CD4-positive, alpha-beta T cell treated with Interleukin-10 for 1 hour (primary cell): ENCODE measurements around the gene OR6K3.
"Not testable (repeated sequence)": the region's sequence is repeated elsewhere in the genome, so short reads cannot be mapped to it uniquely, and the experiment has no call there.

Experiments
- DNase-seq: peaks from one replicate; pipeline ENCODE4 v3.0.0-alpha.2; 2020

Gene OR6K3

DNA sequence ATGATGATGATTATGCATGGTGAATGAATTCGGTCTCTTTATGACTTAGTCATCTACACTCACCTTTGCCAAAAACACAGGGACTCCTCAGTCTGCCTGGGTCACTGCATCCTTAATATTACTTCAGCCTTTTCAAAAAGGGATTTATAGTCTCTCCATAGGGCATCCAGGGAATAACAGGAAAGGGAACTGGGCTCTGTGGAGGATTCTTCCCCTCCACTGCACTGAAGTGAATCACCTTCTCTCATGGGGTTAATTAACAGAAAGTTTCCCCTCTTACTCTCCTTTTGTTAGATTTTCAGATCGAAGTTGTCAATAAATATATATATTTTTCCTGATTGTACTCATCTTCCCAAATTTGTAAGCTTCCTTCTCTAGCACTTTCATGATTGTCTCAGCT, at the start of gene OR6K3:
OR6K3 (minus strand) TSS at position 101 of the 400 bp plus-strand sequence. CDS start 2,605 bp downstream, outside the sequence.
- no peak for DNase-seq

DNA sequence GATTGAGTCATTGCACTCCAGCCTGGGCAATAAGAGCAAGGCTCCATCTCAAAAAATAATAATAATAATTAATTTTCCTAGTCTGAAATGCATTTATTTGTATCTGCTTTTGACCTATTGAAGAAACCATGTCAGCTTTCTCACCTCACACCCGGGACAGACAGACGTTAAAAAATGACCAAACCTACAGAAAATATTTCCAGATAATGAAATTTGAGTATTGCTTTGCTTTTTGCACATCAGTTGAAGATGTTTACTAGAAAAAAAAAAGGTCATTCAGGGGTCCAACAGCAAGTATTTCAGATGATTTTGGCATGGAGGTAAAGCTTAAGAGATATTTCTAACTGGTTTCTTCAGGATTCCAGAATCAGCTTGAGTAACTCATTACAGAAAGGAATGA, 33.9 kb upstream of the OR6K3 start, which contains the start of gene OR6K6:
OR6K6 (plus strand) TSS at position 301 of the 400 bp plus-strand sequence. CDS start 168 bp downstream, outside the sequence.
- no peak for DNase-seq

DNA sequence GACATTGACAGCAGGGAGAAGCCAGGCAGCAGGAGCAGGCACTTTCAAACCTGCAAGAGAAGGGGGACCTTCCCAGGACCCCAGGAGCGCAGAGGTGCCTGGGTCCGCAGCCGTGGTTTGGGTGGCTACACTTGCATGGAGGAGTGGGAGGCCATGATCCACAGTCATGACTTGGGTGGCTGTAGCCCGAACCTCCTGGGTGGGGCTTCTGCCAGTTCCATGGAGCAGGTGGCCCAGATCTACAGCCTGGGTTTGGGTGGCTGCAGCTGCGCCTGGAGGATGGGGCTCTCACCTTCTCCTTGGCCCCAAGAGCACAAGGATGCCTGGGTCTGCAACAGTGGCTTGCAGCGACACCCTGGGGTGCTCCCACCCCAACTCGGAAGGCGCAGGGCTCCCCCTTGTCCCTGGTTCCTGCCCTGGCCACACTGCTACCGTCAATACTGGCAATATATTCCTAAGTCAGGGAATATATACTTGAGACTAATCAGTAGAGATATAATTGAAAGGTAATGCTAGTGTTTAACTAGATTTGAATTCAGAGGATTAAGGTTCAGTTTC, 31.7 kb upstream of the OR6K3 start:
- DNase-seq: no peak

GRCh38 chr1:158735848-158736247, 15.3 kb upstream of the OR6K3 start:
- no peak for DNase-seq

- no peak for DNase-seq
Measured at GRCh38 chr1:158732524-158732923, 12.0 kb upstream of the OR6K3 start.

DNA sequence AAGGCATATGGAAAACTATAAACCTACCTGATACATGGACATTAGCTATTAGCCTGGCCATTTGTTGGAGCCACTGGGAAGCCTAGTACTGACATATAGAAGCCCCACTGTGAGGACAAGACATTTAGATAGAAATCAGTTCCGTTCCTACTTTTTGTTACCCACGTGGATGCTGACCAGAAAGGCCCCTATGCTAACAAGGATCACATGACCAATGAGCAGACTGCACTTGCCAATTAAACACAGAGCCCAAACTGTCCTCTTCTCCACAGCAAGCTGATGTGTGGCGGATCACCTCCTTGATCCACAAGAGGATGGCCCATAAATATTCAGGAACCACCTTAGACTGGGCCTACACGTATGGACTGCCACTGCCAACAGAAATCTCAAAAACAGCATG, 11.2 kb upstream of the OR6K3 start:
- no peak for DNase-seq

DNA sequence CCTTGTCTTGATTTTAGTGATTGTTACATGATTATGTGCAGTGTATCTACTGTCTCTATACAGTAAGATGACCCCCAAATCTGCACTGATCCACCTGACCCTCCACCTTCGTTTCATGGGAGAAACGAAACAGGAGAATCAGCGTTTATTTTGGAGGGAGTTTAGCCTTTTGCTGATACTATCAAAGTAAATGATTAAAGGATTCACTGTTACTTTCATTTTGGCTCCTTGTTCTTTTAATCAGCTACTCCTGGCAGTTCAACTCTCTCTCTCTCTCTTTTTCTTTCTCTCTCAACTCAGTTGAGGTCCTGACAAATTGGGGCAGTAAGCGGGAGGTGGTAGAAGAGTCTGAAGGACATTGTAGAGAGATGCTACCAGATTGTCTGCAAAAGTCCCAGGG, 9.9 kb upstream of the OR6K3 start:
- no peak for DNase-seq

GRCh38 chr1:158728510-158729225, 8.1 kb upstream of the OR6K3 start:
- no peak for DNase-seq

DNA sequence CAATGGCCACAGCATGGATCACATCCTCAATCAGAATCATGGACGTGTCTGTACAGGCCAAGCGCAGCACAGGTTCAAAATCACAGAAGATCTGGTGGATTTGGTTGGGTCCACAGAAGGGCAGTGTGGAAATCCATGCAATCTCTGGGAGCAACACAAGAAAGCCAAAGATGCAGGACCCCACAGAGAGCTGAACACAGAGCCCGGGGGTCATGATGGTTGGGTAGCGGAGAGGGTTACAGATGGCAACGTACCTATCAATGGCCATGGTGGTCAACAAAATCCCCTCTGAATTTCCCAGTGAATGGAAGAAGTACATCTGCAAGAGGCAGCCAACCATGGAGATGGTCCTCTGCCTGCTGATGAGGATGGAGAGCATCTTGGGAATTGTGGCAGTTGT, 3.9 kb upstream of the OR6K3 start:
- no peak for DNase-seq

DNA sequence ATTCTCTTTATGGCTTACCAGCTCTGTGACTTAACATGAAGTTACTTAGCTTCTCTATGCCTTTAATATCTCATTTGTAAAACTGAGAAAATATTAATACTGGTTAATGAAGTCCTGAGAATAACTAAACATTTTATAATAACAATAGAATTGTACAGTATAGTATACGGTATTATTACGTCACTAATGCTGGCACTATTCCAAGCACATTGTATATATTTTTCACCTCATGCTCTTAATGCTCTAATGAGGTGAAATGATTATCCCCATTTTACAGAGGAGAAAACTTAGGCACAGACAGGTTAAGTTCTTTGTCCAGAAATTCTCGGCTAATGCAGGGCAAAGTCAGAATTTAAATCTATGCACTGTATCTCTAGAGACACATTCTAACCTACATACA, 856 bp downstream of the OR6K3 start:
- DNase-seq: no peak

DNA sequence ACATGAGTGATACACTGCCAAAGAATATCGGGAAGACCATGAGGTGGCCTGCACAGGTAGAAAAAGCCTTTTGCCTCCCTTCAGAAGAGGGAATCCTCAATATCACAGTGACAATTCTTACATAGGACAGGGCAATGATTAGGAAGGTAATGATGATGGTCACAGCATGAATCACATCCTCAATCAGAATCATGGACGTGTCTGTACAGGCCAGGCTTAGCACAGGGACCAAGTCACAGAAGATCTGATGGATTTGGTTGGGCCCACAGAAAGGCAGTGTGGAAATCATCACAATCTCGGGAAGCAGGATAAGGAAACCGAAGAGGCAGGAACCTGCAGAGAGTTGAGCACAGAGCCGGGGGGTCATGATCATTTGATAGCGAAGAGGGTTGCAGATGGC, 3.2 kb downstream of the OR6K3 start:
- DNase-seq: no peak

DNA sequence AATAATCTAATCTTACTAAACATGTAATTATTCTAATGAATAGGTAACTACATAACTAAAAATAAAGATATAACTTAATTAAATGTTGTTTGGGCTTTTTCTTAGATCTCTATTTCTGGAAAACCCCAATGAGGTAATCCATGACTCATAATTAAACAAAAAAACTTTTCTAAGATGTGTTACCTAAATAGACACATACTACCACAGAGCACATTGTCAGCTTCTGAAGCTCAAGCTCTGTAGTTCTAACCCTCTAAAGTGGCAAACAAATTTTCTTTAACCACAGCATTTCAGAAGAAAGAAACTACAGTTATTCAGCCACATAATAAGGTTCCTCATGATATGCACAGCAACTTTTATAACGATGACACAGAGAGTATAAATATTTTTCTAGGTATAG, 4.2 kb downstream of the OR6K3 start:
- DNase-seq: no peak

DNA sequence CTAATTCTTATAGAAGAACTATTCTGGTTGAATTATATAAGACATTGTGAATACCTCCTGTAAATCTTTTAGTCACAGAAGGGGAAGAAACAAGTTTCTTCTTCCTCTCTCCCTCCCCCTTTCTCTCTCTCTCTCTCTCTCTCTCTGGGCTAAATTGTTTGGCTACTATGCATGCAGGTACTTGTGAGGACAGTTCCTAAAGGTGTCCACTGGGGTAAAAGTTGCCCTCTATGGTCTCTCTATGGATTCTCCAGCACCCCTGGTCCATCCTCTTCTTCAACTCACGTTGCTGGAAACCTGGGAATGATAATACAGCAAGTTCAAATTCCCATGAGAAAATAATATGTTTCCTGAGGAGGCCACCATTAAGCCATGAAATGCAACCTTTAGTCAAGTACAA, 5.8 kb downstream of the OR6K3 start:
- DNase-seq: no peak

DNA sequence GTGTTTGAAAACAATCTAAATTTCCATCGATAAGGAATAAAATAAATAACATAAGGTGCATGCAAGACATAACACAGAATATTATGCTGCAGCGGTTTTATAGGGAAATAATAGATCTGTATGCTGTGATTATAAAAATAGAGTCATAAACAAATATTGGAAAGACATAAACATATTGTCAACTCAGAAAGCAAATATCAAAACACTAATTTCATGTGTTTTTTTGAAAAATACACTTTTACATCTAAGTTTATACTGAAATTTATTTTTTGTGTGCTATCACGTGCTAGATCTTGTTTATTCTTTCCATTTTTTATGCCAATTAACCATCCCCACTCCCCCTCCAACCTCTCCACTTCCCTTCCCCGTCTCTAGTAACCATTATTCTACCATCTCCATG, 9.4 kb downstream of the OR6K3 start:
- no peak for DNase-seq

DNA sequence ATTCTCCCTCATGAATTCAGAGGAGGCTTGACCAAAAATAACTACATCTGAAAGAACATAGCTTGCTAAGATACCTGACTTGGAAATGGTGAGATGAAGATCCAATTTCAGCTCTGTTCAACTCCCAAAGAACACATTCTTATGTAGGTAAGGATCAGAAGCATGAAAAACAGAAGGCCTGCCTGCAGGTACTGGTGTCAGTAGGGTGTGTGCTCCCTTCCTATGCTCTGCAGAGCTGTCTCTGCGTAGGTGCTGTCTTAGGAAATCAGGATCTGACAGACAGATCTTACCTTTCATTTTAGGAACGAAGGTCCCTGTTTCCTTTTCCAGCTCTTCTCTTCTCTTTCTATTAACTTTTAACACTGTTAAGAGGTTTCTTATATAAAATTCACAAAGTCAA, 14.4 kb downstream of the OR6K3 start:
- DNase-seq: no peak

- DNase-seq: no peak
Measured at GRCh38 chr1:158700552-158700951, 20.0 kb downstream of the OR6K3 start, which contains the start of gene OR6K2. Gene OR6K2, minus strand, starts transcription at chr1:158700652. Its CDS starts 0 bp downstream, at chr1:158700652.

GRCh38 chr1:158694596-158694995, 25.9 kb downstream of the OR6K3 start:
- DNase-seq: no peak

GRCh38 chr1:158692356-158692755, 28.2 kb downstream of the OR6K3 start:
- no peak for DNase-seq

DNA sequence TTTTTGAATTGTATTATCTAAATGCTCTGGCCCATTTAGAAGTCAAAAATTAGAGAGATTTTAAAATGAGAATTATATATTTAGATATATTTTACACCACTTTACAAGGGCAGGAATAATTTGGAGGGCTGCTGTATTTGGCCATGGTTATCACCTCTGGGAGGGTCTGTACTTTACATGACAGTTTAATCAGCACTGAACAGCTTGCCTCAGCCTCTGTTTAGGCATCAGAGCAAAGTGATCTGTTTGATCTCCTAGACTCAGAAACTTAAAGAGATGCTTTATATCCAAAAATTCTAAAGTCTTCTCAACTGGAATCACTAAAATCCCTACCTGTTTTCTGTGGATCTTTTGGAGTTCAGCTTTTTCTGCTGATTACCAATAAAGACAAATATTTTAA, 28.6 kb downstream of the OR6K3 start:
- DNase-seq: no peak

DNA sequence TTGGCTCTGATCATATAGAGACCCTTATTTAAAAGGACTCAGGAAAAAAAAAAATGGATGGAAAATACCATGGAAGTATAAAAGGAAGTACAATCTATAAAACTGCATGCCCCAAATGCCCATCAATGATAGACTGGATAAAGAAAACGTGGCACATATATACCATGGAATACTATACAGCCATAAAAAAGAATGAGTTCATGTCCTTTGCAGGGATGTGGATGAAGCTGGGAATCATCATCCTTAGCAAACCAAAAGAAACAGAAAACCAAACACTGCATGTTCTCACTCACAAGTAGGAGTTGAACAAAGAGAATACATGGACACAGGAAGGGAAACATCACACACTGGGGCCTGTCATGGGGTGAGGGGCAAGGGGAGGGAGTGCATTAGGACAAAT, 29.4 kb downstream of the OR6K3 start:
- DNase-seq: not testable (repeated sequence)

DNA sequence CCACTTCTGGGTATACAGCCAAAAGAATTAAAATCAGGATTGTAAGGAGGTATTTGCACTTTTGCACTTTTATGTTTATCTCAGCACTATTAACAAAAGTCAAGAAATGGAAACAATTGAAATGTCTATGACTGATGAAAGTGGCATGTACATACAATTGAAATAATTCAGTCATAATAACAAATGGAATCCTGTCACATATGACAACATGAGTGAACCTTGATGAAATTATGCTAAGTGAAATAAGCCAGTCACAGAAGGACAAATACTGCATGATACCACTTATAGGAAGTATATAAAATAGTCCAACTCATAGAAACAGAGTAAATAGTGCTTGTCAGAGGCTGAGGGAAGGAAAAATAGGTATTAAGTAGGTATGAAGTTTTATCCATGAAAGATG, 30.6 kb downstream of the OR6K3 start:
- no peak for DNase-seq

- DNase-seq: no peak
Measured at GRCh38 chr1:158689110-158689509, 31.4 kb downstream of the OR6K3 start.

GRCh38 chr1:158688343-158688742, 32.2 kb downstream of the OR6K3 start:
- DNase-seq: not testable (repeated sequence)

GRCh38 chr1:158687037-158687436, 33.5 kb downstream of the OR6K3 start:
- DNase-seq: no peak
